ENCODE results near the gene RETSAT.

The RETSAT gene

DNA sequence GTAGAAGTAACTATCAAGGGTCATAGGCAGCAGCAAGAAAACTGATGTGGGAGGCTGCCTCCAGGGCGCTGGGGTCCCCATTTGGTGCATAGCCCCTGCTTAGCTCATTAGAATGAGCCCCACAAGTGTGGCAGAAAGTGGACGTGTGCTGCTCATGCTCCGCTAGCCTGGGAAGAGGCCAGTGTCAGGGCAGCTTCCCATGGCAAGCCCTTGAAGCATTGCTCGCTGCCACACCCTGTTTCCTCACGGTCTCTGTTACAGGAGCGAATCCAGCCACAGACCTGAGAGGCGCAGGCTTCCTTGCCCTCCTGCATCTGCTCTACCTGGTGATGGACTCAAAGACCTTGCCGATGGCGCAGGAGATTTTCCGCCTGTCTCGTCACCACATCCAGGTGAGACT is 22.8 kb upstream of the RETSAT start (continued):
- TF ChIP-seq, protein P1, sequence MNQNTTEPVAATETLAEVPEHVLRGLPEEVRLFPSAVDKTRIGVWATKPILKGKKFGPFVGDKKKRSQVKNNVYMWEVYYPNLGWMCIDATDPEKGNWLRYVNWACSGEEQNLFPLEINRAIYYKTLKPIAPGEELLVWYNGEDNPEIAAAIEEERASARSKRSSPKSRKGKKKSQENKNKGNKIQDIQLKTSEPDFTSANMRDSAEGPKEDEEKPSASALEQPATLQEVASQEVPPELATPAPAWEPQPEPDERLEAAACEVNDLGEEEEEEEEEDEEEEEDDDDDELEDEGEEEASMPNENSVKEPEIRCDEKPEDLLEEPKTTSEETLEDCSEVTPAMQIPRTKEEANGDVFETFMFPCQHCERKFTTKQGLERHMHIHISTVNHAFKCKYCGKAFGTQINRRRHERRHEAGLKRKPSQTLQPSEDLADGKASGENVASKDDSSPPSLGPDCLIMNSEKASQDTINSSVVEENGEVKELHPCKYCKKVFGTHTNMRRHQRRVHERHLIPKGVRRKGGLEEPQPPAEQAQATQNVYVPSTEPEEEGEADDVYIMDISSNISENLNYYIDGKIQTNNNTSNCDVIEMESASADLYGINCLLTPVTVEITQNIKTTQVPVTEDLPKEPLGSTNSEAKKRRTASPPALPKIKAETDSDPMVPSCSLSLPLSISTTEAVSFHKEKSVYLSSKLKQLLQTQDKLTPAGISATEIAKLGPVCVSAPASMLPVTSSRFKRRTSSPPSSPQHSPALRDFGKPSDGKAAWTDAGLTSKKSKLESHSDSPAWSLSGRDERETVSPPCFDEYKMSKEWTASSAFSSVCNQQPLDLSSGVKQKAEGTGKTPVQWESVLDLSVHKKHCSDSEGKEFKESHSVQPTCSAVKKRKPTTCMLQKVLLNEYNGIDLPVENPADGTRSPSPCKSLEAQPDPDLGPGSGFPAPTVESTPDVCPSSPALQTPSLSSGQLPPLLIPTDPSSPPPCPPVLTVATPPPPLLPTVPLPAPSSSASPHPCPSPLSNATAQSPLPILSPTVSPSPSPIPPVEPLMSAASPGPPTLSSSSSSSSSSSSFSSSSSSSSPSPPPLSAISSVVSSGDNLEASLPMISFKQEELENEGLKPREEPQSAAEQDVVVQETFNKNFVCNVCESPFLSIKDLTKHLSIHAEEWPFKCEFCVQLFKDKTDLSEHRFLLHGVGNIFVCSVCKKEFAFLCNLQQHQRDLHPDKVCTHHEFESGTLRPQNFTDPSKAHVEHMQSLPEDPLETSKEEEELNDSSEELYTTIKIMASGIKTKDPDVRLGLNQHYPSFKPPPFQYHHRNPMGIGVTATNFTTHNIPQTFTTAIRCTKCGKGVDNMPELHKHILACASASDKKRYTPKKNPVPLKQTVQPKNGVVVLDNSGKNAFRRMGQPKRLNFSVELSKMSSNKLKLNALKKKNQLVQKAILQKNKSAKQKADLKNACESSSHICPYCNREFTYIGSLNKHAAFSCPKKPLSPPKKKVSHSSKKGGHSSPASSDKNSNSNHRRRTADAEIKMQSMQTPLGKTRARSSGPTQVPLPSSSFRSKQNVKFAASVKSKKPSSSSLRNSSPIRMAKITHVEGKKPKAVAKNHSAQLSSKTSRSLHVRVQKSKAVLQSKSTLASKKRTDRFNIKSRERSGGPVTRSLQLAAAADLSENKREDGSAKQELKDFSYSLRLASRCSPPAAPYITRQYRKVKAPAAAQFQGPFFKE (tag by site-specific recombination; IDR thresholded peaks at IDR 0.05; ENCODE audit: borderline replicate concordance), result no peak
- no peak for TF ChIP-seq ZNF292 (tag by site-specific recombination; IDR thresholded peaks at IDR 0.05; ENCODE audit: borderline replicate concordance, low read depth)
- no peak for TF ChIP-seq KLF10 (tag by site-specific recombination; IDR thresholded peaks at IDR 0.05)
- no peak for TF ChIP-seq ZNF302 (tag by site-specific recombination; IDR thresholded peaks at IDR 0.05; ENCODE audit: low read depth)
- no peak for TF ChIP-seq ZNF140 (tag by site-specific recombination; IDR thresholded peaks at IDR 0.05)
- TF ChIP-seq ZSCAN23 (tag by site-specific recombination; IDR thresholded peaks at IDR 0.05), result no peak
- no peak for TF ChIP-seq ZNF239 (tag by site-specific recombination; IDR thresholded peaks at IDR 0.05)
- TF ChIP-seq YY1 (tag by site-specific recombination; IDR thresholded peaks at IDR 0.05), result no peak
- TF ChIP-seq ZNF544 (tag by site-specific recombination; IDR thresholded peaks at IDR 0.05), result no peak
- TF ChIP-seq ZNF560 (tag by site-specific recombination; IDR thresholded peaks at IDR 0.05; ENCODE audit: borderline replicate concordance), result no peak
- no peak for TF ChIP-seq ZSCAN16 (tag by site-specific recombination; IDR thresholded peaks at IDR 0.05)
- TF ChIP-seq GLI2 (tag by site-specific recombination; IDR thresholded peaks at IDR 0.05; ENCODE audit: borderline replicate concordance, low read depth), result no peak
- no peak for TF ChIP-seq SP2 (tag by site-specific recombination; IDR thresholded peaks at IDR 0.05)
- no peak for TF ChIP-seq ZNF473 (tag by site-specific recombination; IDR thresholded peaks at IDR 0.05)
- TF ChIP-seq OVOL3 (tag by site-specific recombination; IDR thresholded peaks at IDR 0.05), result no peak

DNA sequence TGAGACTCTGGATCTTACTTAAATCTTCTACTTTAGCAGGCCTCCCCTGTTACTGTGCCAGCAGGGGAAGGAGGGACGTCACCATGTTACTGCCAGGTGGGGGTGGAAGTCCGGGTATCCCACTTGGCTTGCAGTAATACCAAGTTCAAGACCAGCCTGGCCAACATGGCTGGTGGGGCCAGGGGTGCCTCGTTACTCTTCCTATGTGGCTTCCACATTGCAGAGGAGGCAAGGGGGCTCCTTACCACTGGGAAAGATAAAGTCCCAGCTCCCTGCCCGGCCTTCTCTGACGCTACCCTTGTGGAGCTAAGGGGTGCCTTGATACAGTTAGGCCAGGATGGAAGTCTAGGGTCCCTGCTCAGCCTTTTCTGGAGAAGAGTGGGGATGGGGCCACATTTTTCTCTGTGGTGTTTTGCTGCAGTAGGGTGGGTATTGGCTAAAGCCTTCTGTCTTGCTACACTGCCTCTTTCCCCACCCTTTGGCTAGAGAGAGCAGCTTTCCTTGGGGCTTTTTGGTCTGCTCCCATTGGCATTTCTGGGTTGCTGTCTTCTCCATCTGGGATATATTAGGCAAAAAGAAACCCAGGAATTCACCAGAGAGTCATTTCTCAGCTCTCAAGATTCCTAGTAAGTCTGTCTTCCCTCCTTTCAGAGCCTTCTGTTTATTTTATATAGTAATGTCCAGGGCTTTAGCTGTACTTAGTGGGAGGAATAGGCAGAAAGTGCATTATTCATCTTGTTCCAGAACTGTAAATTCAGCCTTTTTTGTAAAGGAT is 22.1 kb upstream of the RETSAT start:
- ChIA-PET POLR2A (no interaction called here), CTCF (interaction anchor here (0.6 kb wide), 1 partner anchor 45 kb away, joined by 3 read pairs; no protein-coding TSS in a partner anchor)
- H3K4me3 ChIP-seq (ENCODE audit: low read depth, low read length), result no peak overlapping the region
- peaks cover 8 to 43% of the 10 kb centered on the region in 2 experiments for H3K36me3 ChIP-seq (ENCODE audit: control insufficient read depth in 2 of 2, insufficient read depth in 1 of 2, low read length in 2 of 2)
- H3K9me3 ChIP-seq (ENCODE audit: control insufficient read depth, insufficient read depth, low read depth, low read length), result no peaks in the 10 kb centered on the region
- TF ChIP-seq, protein P2, sequence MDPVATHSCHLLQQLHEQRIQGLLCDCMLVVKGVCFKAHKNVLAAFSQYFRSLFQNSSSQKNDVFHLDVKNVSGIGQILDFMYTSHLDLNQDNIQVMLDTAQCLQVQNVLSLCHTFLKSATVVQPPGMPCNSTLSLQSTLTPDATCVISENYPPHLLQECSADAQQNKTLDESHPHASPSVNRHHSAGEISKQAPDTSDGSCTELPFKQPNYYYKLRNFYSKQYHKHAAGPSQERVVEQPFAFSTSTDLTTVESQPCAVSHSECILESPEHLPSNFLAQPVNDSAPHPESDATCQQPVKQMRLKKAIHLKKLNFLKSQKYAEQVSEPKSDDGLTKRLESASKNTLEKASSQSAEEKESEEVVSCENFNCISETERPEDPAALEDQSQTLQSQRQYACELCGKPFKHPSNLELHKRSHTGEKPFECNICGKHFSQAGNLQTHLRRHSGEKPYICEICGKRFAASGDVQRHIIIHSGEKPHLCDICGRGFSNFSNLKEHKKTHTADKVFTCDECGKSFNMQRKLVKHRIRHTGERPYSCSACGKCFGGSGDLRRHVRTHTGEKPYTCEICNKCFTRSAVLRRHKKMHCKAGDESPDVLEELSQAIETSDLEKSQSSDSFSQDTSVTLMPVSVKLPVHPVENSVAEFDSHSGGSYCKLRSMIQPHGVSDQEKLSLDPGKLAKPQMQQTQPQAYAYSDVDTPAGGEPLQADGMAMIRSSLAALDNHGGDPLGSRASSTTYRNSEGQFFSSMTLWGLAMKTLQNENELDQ (tag by site-specific recombination; IDR thresholded peaks at IDR 0.05; ENCODE audit: low read depth), result no peak
- no peak for TF ChIP-seq ZNF830 (tag by site-specific recombination; IDR thresholded peaks at IDR 0.05; ENCODE audit: low read depth)
- TF ChIP-seq ZNF24 (tag by site-specific recombination; IDR thresholded peaks at IDR 0.05), result no peak
- no peak for TF ChIP-seq ZNF433 (tag by site-specific recombination; IDR thresholded peaks at IDR 0.05; ENCODE audit: low read depth)
- no peak for TF ChIP-seq ZNF658 (tag by site-specific recombination; IDR thresholded peaks at IDR 0.05)
- no peak for TF ChIP-seq ZNF335 (tag by site-specific recombination; conservative IDR thresholded peaks at IDR 0.05)
- H3K4me1 ChIP-seq (ENCODE audit: control insufficient read depth, insufficient read depth, low read length), result no peaks in the 10 kb centered on the region
- H3K27ac ChIP-seq (ENCODE audit: extremely low read depth, low read depth, low read length), result no peak overlapping the region

All from HEK293 (cell line).